Suprapubic skin (tissue), 4 donors: ENCODE data around the gene ATE1. TPM values are rescaled to one million over a fixed set of nuclear protein-coding genes. Genes with fewer than 3 reads are reported as not detected.

Experiments used
- DNase-seq, 2 donors: peaks; one replicate each; pipeline ENCODE4 v3.0.0-alpha.2; 2019; ENCODE audit warnings: low spot score in 2 of 2
- H3K27ac ChIP-seq: fragments of 200-600 bp; sonication (generic); one replicate; pipeline ENCODE4 v1.5.1; 2019
- H3K27me3 ChIP-seq: fragments of 200-600 bp; sonication (generic); one replicate; pipeline ENCODE4 v1.5.1; 2019
- H3K36me3 ChIP-seq: fragments of 200-600 bp; sonication (generic); one replicate; pipeline ENCODE4 v1.5.1; 2019
- H3K4me1 ChIP-seq: fragments of 200-600 bp; sonication (generic); one replicate; pipeline ENCODE4 v1.5.1; 2019
- H3K4me3 ChIP-seq: fragments of 200-600 bp; sonication (generic); one replicate; pipeline ENCODE4 v1.5.1; 2019; ENCODE audit warnings: mild to moderate bottlenecking
- H3K9me3 ChIP-seq: fragments of 200-600 bp; sonication (generic); one replicate; pipeline ENCODE4 v1.5.1; 2019
- EP300 ChIP-seq: sonication (generic); formaldehyde crosslinking; IDR thresholded peaks from one replicate; pipeline ENCODE4 v1.6.1; 2017; ENCODE audit warnings: antibody characterized with exemption
- POLR2A ChIP-seq, 2 donors: fragments of 450-650 bp; IDR thresholded peaks; one replicate each; pipeline ENCODE4 v1.6.1; 2017; ENCODE audit warnings: antibody characterized with exemption in 2 of 2, mild to moderate bottlenecking in 2 of 2, moderate library complexity in 2 of 2
- POLR2AphosphoS5 ChIP-seq, 3 donors: sonication (generic); formaldehyde crosslinking; IDR thresholded peaks; one replicate each; pipeline ENCODE4 v1.6.1; 2017; ENCODE audit warnings: antibody characterized with exemption in 3 of 3
- WGBS: methylation state at CpG from one replicate; pipeline ENCODE4 v1.1.5; 2018; 5-methylcytosine and 5-hydroxymethylcytosine counted together
- total RNA-seq, 4 donors: library from RNA; depleted of rRNA; stranded (reverse); fragments of >200 nt; gene quantifications; one replicate each; pipeline ENCODE4 v1.1.0, GENCODE V29; 2016
- TF ChIP-seq, protein P1 (sequence below), 2 donors: fragments of 200-600 bp in 1 of 2; fragments of 450-650 bp in 1 of 2; sonication (generic) in 1 of 2; IDR thresholded peaks; one replicate each; pipeline ENCODE4 v1.5.1; 2016 to 2019; ENCODE audit warnings: antibody characterized with exemption in 2 of 2, mild to moderate bottlenecking in 1 of 2, moderate library complexity in 1 of 2

ATE1 gene
- total RNA-seq, 4 donors from 2014 or later: 20.3 to 23.2 (median 21.7) TPM

DNA sequence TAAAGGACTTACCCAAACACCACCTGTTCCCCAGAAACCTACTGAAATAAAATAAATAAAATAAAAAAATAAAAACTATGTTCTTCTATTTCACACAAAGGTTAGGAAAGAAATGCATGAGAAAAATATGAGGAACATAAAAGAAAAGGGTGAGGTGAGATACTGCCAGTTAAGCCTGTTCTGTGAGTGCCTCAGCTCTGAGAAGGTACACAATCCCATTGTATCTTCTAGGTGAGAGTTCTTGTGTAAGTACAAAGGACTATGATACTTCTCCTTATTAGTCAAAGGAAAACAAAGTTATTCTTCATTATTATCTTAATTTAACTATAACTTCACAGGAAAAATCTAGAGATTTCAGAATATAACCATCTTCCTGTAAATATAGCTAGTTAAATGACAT lies 86.0 kb downstream of the ATE1 start:
- no peak for DNase-seq
- H3K27ac ChIP-seq: no peak overlapping the region
- no peak for TF ChIP-seq POLR2AphosphoS5 (IDR thresholded peaks at IDR 0.05)
- no peak for TF ChIP-seq EP300
- TF ChIP-seq POLR2A (IDR thresholded peaks at IDR 0.05): no peak
- TF ChIP-seq, protein P1, sequence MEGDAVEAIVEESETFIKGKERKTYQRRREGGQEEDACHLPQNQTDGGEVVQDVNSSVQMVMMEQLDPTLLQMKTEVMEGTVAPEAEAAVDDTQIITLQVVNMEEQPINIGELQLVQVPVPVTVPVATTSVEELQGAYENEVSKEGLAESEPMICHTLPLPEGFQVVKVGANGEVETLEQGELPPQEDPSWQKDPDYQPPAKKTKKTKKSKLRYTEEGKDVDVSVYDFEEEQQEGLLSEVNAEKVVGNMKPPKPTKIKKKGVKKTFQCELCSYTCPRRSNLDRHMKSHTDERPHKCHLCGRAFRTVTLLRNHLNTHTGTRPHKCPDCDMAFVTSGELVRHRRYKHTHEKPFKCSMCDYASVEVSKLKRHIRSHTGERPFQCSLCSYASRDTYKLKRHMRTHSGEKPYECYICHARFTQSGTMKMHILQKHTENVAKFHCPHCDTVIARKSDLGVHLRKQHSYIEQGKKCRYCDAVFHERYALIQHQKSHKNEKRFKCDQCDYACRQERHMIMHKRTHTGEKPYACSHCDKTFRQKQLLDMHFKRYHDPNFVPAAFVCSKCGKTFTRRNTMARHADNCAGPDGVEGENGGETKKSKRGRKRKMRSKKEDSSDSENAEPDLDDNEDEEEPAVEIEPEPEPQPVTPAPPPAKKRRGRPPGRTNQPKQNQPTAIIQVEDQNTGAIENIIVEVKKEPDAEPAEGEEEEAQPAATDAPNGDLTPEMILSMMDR (IDR thresholded peaks at IDR 0.05): no peak
- no peaks in the 10 kb centered on the region for H3K27me3 ChIP-seq
- H3K4me3 ChIP-seq: no peak overlapping the region
- H3K9me3 ChIP-seq: peaks cover 5% of the 10 kb centered on the region
- peaks cover 3% of the 10 kb centered on the region for H3K36me3 ChIP-seq
- H3K4me1 ChIP-seq: no peaks in the 10 kb centered on the region

DNA sequence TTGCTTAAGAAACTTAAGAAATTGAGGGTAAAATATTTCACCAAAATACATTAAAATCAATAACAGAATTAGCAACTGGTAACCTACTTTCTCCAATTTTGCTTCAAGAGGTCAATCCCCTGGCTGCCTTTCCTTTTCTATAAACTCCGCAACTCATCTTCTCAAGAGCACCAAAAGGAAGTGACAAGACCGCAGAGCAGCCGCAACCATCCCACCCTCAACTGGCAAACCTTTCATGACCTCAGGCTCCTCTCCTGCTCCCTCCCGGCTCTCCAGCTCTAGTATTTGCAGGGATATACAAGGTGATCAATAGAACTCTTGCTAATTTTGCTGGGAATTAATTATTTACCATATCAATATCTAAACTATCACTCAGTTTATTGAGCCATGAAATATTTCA lies 88.9 kb downstream of the ATE1 start:
- TF ChIP-seq POLR2AphosphoS5 (IDR thresholded peaks at IDR 0.05) (no peak), EP300 (no peak)

DNA sequence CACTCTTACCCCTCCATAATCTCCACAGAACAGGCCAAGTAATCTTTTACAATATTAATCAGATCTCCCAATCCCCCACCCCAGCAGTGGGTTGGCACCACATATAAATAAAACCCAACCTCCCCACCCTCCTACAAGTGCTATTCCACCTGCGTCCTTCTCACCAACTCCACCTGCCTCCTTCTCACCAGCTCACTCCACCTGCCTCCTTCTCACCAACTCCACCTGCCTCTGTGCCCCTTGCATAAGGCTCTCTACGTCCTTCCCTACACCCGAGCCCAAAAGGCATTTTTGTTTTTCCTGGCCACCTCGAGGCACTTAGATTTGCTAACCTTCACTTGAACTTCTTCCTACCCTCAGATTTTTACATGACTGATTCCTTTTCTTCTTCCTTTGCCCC lies 89.7 kb downstream of the ATE1 start:
- Histone ChIP-seq H3K36me3 (peaks cover 8% of the 10 kb centered on the region), H3K9me3 (no peaks in the 10 kb centered on the region), H3K27ac (no peak overlapping the region), H3K27me3 (no peaks in the 10 kb centered on the region), H3K4me1 (no peaks in the 10 kb centered on the region), H3K4me3 (no peak overlapping the region)
- TF ChIP-seq EP300 (no peak), POLR2AphosphoS5 (IDR thresholded peaks at IDR 0.05) (no peak), POLR2A (IDR thresholded peaks at IDR 0.05) (no peak)
- TF ChIP-seq, protein P1 (IDR thresholded peaks at IDR 0.05): no peak
- DNase-seq: no peak
- 87% methylated on average over 4 of the region's 4 CpGs for WGBS

More for the DNA sequence above, 88.9 kb downstream of the ATE1 start:
- no peaks in the 10 kb centered on the region for H3K27me3 ChIP-seq
- WGBS: 93% methylated on average over 4 of the region's 4 CpGs
- no peaks in the 10 kb centered on the region for H3K9me3 ChIP-seq
- no peaks in the 10 kb centered on the region for H3K4me1 ChIP-seq
- H3K4me3 ChIP-seq: no peak overlapping the region
- DNase-seq: no peak
- H3K27ac ChIP-seq: no peak overlapping the region
- peaks cover 8% of the 10 kb centered on the region for H3K36me3 ChIP-seq

DNA sequence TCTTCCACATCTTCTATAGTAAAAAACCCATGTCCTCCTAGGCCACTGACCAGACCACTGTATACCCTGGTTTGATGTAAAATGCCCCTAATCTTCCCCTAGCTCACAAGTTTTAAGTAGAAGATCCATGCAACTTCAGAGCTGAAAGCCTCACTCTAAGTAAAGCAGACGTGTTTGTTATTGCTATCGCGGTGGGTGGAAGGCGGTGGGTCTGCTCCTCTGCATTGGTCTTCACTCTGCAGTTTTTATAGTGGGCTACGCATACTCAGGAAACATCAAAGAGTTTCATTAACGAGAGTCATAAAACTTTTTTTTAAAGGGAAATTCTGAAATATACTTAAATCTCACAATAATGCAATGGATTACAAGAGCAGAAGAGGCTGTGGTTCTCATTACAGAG lies 91.7 kb downstream of the ATE1 start:
- H3K27me3 ChIP-seq: no peaks in the 10 kb centered on the region
- no peak for DNase-seq
- no peaks in the 10 kb centered on the region for H3K9me3 ChIP-seq
- TF ChIP-seq, protein P1 (IDR thresholded peaks at IDR 0.05): no peak
- TF ChIP-seq POLR2AphosphoS5 (IDR thresholded peaks at IDR 0.05) (no peak), EP300 (no peak), POLR2A (IDR thresholded peaks at IDR 0.05) (no peak)
- WGBS: 93% methylated on average over 6 of the region's 6 CpGs
- H3K4me3 ChIP-seq: no peak overlapping the region
- no peak overlapping the region for H3K27ac ChIP-seq
- H3K36me3 ChIP-seq: peaks cover 11% of the 10 kb centered on the region
- H3K4me1 ChIP-seq: no peaks in the 10 kb centered on the region

DNA sequence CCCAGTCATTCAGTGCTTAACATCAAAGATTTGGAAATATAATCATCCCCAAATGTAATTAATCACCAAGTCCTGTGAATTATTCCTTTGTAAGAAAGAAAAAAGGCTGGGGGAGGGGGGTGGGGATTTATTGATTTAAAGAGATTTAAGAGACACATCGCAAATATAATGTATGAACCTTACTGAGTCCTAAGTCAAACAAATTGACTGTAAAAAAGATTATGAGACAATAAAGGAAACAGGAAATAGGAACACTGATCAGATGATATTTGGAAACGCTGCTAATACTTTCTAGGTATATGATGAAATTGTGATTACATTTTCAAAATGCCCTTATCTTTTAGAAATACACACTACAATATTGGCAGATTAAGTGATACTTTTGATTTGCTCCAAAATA lies 92.5 kb downstream of the ATE1 start:
- H3K27me3 ChIP-seq: no peaks in the 10 kb centered on the region
- no peak overlapping the region for H3K27ac ChIP-seq
- no peak for DNase-seq
- 82% methylated on average over 2 of the region's 2 CpGs for WGBS
- peaks cover 11% of the 10 kb centered on the region for H3K36me3 ChIP-seq
- no peak overlapping the region for H3K4me3 ChIP-seq
- no peaks in the 10 kb centered on the region for H3K4me1 ChIP-seq
- TF ChIP-seq POLR2AphosphoS5 (IDR thresholded peaks at IDR 0.05) (no peak), EP300 (no peak), POLR2A (IDR thresholded peaks at IDR 0.05) (no peak)
- TF ChIP-seq, protein P1 (IDR thresholded peaks at IDR 0.05): no peak
- no peaks in the 10 kb centered on the region for H3K9me3 ChIP-seq

DNA sequence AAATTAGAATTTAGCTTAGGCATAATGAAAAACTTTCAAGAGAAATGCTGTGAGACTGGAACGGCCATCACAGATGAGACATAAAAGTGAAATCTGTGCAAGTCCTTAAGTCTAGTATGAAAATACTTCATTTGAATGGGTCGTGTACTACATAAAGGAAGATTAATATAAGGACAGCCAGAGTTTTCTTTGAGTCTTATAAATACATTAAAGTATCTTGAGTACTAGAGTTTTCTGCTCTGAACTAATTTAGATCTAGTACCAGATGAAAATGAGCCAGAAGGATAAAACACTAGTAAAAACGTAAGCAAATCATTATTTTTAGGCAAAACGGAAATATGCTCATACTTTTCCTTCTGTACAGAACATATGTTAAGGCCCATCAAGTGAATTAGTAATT lies 93.1 kb downstream of the ATE1 start:
- DNase-seq: no peak
- H3K36me3 ChIP-seq: peaks cover 11% of the 10 kb centered on the region
- H3K27ac ChIP-seq: no peak overlapping the region
- H3K9me3 ChIP-seq: no peaks in the 10 kb centered on the region
- H3K4me1 ChIP-seq: no peaks in the 10 kb centered on the region
- WGBS: 89% methylated on average over 4 of the region's 4 CpGs
- H3K4me3 ChIP-seq: no peak overlapping the region
- TF ChIP-seq EP300: no peak
- TF ChIP-seq, protein P1 (IDR thresholded peaks at IDR 0.05): no peak
- no peak for TF ChIP-seq POLR2AphosphoS5 (IDR thresholded peaks at IDR 0.05)
- TF ChIP-seq POLR2A (IDR thresholded peaks at IDR 0.05): no peak
- H3K27me3 ChIP-seq: no peaks in the 10 kb centered on the region
